Sigmoid colon (tissue), 7 donors: Measurements from ENCODE around the gene DAB2IP. TPM values are rescaled to one million over a fixed set of nuclear protein-coding genes. Genes with fewer than 3 reads are reported as not detected.
A peak's percentile ranks its signal among the peaks of the same experiment; 100 is the strongest.
"Not testable (repeated sequence)": the region's sequence is repeated elsewhere in the genome, so short reads cannot be mapped to it uniquely, and the experiment has no call there.

ENCODE experiments used
- DNase-seq: peaks from one replicate; pipeline ENCODE4 v3.0.0-alpha.2; 2019
- H3K27ac ChIP-seq, 4 donors: fragments of 200-600 bp; sonication (generic); one replicate each; pipeline ENCODE4 v1.5.1; 2016 to 2019; ENCODE audit warnings: mild to moderate bottlenecking in 1 of 4
- H3K27me3 ChIP-seq, 3 donors: fragments of 200-600 bp; sonication (generic); one replicate each; pipeline ENCODE4 v1.5.1; 2019; ENCODE audit warnings: mild to moderate bottlenecking in 1 of 3
- H3K36me3 ChIP-seq, 4 donors: fragments of 200-600 bp; sonication (generic); one replicate each; pipeline ENCODE4 v1.5.1; 2016 to 2019
- H3K4me1 ChIP-seq, 4 donors: fragments of 200-600 bp; sonication (generic); one replicate each; pipeline ENCODE4 v1.5.1; 2017 to 2019
- H3K4me3 ChIP-seq, 4 donors: fragments of 200-600 bp; sonication (generic); one replicate each; pipeline ENCODE4 v1.5.1; 2017 to 2019; ENCODE audit warnings: mild to moderate bottlenecking in 2 of 4, moderate library complexity in 1 of 4
- H3K9me3 ChIP-seq, 4 donors: fragments of 200-600 bp in 3 of 4; sonication (generic) in 3 of 4; one replicate each; pipeline versions ENCODE4 v1.5.1 to v1.6.1; 2013 to 2019
- EP300 ChIP-seq, 4 donors: sonication (generic); formaldehyde crosslinking; IDR thresholded peaks; one replicate each; pipeline ENCODE4 v1.6.1; 2017; ENCODE audit warnings: antibody characterized with exemption in 4 of 4
- POLR2A ChIP-seq, 2 donors: fragments of 450-650 bp; IDR thresholded peaks; one replicate each; pipeline ENCODE4 v1.6.1; 2016; ENCODE audit warnings: antibody characterized with exemption in 2 of 2, mild to moderate bottlenecking in 2 of 2, moderate library complexity in 2 of 2
- POLR2AphosphoS5 ChIP-seq, 4 donors: sonication (generic); formaldehyde crosslinking; IDR thresholded peaks; one replicate each; pipeline ENCODE4 v1.6.1; 2017; ENCODE audit warnings: antibody characterized with exemption in 4 of 4
- WGBS, 2 donors: extraction: QIAGEN DNeasy Blood & Tissue Kit; methylation state at CpG; one replicate each; pipeline ENCODE4 v1.1.7; 2013; 5-methylcytosine and 5-hydroxymethylcytosine counted together
- intact Hi-C: fragments of 100-400 bp; cut with DNase I; formaldehyde crosslinking; loops from one replicate; pipeline ENCODE4 v1.15.1; 2023
- polyA plus RNA-seq, 3 donors: library from polyadenylated mRNA; stranded (reverse); fragments of 200-250 nt; gene quantifications; one replicate each; pipeline ENCODE4 v1.2.3, GENCODE V29; 2013
- total RNA-seq, 4 donors: library from RNA; depleted of rRNA; stranded (reverse); fragments of >200 nt; gene quantifications; one replicate each; pipeline ENCODE4 v1.1.0, GENCODE V29; 2016
- TF ChIP-seq, protein P1 (sequence below), 4 experiments: fragments of 450-650 bp in 3 of 4; fragments of 200-600 bp in 1 of 4; IDR thresholded peaks; one replicate each; pipeline ENCODE4 v1.5.1; 2016 to 2019; ENCODE audit warnings: antibody characterized with exemption in 4 of 4, mild to moderate bottlenecking in 3 of 4, moderate library complexity in 2 of 4
- donor health status: healthy with polysubstance abuse.
- donor health status: Bipolar disorder and iron deficiency.
- donor health status: healthy.

The DAB2IP gene
- total and polyA plus RNA-seq, 7 donors, result 20.1 to 52.4 (median 34.7) TPM

DNA sequence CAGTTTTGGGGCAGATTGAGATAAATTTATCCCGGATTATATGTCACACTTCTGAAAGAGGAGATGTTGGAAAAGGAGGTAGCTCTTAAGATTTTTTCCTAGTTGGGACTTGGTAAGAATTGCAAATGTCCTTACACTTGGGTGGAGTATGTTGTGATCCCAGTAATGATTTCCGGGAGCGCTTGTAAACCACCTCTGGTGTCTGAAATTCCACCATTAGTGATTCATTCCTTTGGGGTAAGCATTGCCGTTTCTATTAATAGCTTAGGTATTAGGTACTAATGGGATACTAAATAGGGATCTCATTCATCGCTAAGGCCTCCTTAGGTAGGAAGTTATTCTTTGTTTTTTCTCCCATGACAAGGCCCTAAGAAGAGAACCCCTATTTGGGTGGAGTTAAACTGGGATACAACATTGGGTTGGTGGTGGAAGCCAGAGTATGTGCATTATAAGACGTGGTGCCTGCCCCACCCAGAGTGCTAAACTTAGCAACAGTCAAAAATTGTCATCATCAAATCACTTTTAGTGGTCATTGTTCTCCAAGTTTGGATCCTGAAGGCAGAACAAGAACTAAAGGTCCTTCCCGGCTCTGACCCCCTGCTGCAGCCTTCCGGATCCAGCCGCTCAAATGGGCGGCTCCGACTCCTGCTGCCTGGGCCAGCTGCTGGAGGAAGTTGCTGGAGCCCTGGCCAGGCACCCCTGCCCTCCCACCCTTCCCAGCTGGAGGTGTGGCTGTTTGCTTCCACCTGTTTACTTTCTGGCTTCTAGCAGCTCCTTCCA lies 31.7 kb upstream of the DAB2IP start:
- 73 to 80% methylated on average over 11 of the region's 11 CpGs for WGBS, 2 donors
- H3K4me3 ChIP-seq, result no peak overlapping the region
- intact Hi-C loops, result no loop called here
- H3K9me3 ChIP-seq, result no peaks in the 10 kb centered on the region
- no peaks in the 10 kb centered on the region for H3K36me3 ChIP-seq
- no peaks in the 10 kb centered on the region for H3K27me3 ChIP-seq
- DNase-seq, result no peak
- peaks cover 0 to 30% (median 13%) of the 10 kb centered on the region in 4 donors for H3K4me1 ChIP-seq
- peak overlapping the region in 3 of 4 donors; percentile 36 to 63 (median 56) for H3K27ac ChIP-seq
- TF ChIP-seq POLR2A (IDR thresholded peaks at IDR 0.05) (no peak), POLR2AphosphoS5 (IDR thresholded peaks at IDR 0.05) (peak in 2 of 4 donors; percentile 31 to 32)

DNA sequence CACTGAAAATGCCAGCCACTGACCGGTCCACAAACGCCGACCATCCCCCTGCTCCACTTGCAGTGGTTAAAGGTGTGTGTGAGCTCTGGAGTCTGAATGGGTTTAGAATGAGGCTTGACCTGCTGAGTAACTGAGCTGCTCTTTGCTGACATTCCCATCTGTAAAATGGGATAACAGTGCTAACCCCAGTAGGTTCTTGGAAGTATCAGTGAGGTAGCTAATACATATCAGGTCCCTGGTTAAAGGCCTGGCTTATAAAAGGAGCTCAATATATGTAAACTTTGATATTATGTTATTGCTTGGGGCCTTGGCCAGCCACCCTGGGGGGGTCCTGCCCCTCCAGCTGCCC lies 31.1 kb upstream of the DAB2IP start:
- Histone ChIP-seq H3K9me3 (no peaks in the 10 kb centered on the region), H3K36me3 (no peaks in the 10 kb centered on the region), H3K4me1 (peaks cover 0 to 31% (median 16%) of the 10 kb centered on the region in 4 donors), H3K4me3 (no peak overlapping the region), H3K27ac (peak overlapping the region; percentile 15 to 63 (median 50)), H3K27me3 (no peaks in the 10 kb centered on the region)
- intact Hi-C loops, result no loop called here
- WGBS, 2 donors, result 63 to 82% methylated on average over 3 of the region's 3 CpGs
- TF ChIP-seq POLR2A (IDR thresholded peaks at IDR 0.05) (no peak), EP300 (IDR thresholded peaks at IDR 0.05) (no peak), POLR2AphosphoS5 (IDR thresholded peaks at IDR 0.05) (no peak)
- TF ChIP-seq, protein P1, sequence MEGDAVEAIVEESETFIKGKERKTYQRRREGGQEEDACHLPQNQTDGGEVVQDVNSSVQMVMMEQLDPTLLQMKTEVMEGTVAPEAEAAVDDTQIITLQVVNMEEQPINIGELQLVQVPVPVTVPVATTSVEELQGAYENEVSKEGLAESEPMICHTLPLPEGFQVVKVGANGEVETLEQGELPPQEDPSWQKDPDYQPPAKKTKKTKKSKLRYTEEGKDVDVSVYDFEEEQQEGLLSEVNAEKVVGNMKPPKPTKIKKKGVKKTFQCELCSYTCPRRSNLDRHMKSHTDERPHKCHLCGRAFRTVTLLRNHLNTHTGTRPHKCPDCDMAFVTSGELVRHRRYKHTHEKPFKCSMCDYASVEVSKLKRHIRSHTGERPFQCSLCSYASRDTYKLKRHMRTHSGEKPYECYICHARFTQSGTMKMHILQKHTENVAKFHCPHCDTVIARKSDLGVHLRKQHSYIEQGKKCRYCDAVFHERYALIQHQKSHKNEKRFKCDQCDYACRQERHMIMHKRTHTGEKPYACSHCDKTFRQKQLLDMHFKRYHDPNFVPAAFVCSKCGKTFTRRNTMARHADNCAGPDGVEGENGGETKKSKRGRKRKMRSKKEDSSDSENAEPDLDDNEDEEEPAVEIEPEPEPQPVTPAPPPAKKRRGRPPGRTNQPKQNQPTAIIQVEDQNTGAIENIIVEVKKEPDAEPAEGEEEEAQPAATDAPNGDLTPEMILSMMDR (IDR thresholded peaks at IDR 0.05), result no peak
- DNase-seq, result no peak

DNA sequence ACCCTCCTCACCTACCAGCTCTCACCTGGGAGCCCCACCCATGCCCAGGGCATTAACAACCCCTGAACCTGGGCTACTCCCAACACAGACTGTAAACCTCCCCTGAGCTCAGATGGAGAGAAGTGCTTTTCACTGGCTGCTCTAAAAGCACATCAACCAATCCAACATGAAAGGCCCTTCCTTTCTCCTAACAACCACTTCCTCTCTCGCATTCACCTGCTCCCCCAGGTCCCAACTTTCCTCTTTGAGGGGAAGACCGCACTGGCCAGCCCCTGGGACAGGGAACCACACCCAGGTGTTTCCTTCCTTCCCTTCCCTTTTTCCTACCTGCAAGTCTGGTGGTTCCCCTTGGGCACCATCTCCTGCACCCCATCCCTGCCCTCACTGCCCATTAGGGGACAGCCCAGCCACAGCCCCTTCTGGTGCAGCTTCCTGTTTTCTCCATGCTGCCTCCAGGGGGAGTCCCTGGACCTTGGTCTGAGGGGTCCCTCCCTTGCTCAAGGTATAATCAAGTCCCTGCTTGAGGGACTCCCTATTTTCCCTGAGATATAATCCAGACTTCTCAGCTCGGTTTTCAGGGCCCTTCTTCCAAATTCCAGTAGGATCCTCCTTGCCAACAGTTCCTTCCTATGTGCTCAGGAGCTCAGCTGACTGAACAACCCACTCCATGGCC lies 30.5 kb upstream of the DAB2IP start:
- Histone ChIP-seq H3K36me3 (no peaks in the 10 kb centered on the region), H3K4me1 (peaks cover 0 to 36% (median 22%) of the 10 kb centered on the region in 4 donors), H3K27ac (peak overlapping the region; percentile 15 to 63 (median 50)), H3K4me3 (no peak overlapping the region), H3K9me3 (no peaks in the 10 kb centered on the region), H3K27me3 (no peaks in the 10 kb centered on the region)
- DNase-seq, result no peak
- intact Hi-C loops, result no loop called here
- TF ChIP-seq, protein P1 (IDR thresholded peaks at IDR 0.05), result peak; percentile 9 to 32 (median 18)
- no peak for TF ChIP-seq POLR2AphosphoS5 (IDR thresholded peaks at IDR 0.05)
- TF ChIP-seq POLR2A (IDR thresholded peaks at IDR 0.05), result no peak
- 45 to 51% methylated on average over 3 of the region's 3 CpGs for WGBS, 2 donors

DNA sequence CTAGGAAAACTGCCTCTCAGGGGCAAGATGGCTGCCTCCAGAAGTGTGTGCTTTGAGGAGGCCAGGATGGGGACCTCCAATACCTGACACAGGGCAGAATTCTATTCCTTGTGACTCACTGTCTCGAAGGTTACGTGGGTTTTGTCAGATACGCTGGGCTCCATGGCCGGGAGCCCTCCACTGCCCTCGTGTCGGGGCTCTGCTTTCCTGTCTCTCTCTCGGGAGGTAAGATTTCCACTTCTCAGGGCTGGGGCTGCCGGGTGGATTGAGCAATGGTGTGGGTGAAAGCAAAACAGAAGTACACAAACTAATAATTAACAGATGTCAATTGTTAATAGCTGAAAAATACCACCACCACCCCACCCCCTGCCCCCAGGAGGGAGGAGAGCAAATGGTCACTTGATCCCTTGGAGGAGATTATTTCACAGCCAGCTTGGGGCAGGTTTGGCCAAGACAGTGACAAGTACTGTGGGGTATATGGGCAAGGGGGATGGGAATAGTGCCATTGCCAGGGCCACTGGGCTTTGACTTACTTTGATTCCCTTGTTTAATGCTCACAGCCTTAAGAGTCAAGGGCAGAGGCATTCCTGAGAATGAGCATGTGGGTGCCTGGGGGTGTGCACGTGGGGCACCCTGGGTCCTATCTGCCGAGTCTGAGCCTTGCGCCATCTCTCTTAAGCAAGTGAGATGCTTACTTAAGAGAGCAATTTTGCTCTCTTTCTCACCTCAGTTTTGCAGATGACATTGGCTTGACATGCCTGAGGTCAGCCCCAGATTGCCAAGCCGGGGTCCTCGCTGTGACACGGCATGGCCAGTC lies 28.8 kb upstream of the DAB2IP start:
- Histone ChIP-seq H3K27me3 (no peaks in the 10 kb centered on the region), H3K36me3 (no peaks in the 10 kb centered on the region), H3K27ac (peak overlapping the region in 3 of 4 donors; percentile 20 to 50 (median 42)), H3K4me1 (peaks cover 0 to 42% (median 26%) of the 10 kb centered on the region in 4 donors), H3K4me3 (no peak overlapping the region), H3K9me3 (no peaks in the 10 kb centered on the region)
- TF ChIP-seq POLR2A (IDR thresholded peaks at IDR 0.05) (no peak), EP300 (IDR thresholded peaks at IDR 0.05) (no peak), POLR2AphosphoS5 (IDR thresholded peaks at IDR 0.05) (no peak)
- TF ChIP-seq, protein P1 (IDR thresholded peaks at IDR 0.05), result no peak
- DNase-seq, result no peak
- WGBS, 2 donors, result 83 to 90% methylated on average over 14 of the region's 14 CpGs
- intact Hi-C loops, result no loop called here

DNA sequence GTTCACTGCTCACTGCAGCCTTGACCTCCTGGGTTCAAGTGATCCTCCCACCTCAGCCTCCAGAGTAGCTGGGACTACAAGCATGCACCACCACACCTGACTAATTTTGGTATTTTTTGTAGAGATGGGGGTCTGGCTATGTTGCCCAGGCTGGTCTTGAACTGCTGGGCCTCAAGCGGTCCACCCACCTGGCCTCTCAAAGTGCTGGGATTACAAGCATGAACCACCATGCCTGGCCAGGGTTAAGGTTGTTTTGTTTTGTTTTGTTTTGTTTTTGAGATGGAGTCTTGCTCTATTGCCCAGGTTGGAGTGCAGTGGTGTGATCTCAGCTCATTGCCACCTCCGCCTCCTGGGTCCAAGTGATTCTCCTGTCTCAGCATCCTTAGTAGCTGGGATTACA lies 28.0 kb upstream of the DAB2IP start:
- peaks cover 0 to 49% (median 29%) of the 10 kb centered on the region in 4 donors for H3K4me1 ChIP-seq
- 95 to 96% methylated on average over 2 of the region's 2 CpGs for WGBS, 2 donors
- intact Hi-C loops, H3K27ac ChIP-seq, H3K9me3 ChIP-seq, H3K27me3 ChIP-seq, H3K4me3 ChIP-seq, H3K36me3 ChIP-seq, DNase-seq: not testable (repeated sequence)
